Stimulated activated CD4-positive, alpha-beta T cell treated with anti-CD3 and anti-CD28 coated beads, Interleukin-2, amount 100 ng/mL, for 48 hours (primary cell): ENCODE data around the gene RFESD.

Experiments
- DNase-seq, 2 donors: peaks; one replicate each; pipeline ENCODE4 v3.0.0-alpha.2; 2020

Gene RFESD

DNA sequence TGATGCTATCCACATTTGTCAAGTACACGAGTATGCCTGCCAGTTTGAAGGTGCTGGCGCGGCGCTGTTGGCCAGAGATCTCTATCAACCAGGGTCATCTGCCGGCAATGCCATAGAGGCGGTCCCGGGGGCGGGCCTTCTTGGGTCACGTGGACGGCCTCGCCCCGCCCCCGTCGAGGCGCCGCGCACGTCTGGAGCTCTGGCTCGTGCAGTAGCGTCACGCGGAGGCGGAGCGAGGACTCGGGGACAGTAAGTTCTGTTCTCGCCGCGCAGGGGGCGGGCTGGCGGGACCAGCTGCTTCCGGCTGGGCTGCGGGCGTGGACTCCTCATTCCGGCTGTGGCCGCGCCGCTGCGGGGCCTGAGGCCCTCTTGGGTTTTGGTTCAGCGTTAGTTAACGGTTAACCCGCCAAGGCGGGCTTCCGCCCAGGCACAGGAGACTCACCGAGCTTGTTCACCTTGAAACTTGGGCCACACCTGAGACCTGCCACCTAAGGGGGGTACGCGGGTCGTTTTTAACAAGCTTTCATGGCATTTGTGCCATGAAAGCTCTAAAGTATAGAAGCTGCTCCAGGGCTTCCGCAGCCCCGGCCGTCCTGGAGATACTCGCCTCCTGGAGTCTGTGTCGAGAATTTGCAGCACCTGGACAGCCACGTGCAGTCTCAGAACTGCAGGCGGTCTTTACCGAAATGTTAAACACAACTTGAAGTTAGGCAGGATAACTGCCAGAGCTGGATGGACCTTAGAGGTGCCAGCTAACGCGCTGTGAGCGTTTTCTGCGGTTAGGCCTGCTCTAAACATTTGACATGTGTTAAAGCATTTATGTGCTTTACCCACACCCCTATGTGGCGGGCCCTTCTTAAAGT is at the start of gene RFESD:
Gene RFESD, plus strand, starts transcription at position 209 of the 863 bp plus-strand sequence. CDS start 5,495 bp downstream, outside the sequence.
- peak; percentile 95 for DNase-seq

DNA sequence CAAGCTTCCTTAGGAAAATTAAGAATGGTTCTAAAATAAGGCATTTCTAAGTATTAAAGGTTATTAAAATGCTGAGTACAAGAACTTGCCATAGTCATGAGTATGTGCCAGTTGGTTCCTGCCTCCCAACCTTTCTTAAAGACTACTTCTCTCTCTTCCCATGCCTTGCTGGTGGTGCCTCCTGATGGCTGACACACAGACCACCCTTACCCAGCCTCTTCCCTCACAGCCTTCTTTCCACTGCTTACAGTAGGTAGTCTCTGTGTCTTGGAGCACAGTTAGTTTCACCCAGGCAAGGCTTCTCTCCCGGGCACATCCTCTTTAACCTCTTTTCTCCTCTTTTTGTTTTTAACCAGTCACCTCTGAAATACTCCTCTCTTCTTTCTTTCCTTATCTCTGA is 47.3 kb upstream of the RFESD start:
- no peak for DNase-seq

DNA sequence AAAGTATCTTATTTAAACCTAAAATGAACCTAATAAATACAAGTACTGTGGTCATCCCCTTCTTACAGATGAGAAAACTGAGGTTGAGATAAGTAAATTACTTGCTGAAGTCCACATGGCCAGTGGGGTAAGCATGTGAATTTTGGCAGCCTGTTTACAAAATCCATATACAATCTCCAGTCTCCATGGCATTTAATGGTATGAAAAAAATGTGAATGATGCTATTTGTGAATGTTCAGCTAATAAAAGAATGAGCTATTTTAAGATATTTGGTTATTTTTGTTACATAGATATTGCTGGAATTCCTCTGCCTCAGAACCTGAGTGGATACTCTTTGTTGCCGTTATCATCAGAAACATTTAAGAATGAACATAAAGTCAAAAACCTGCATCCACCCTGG is 46.0 kb upstream of the RFESD start:
- DNase-seq, result no peak

DNA sequence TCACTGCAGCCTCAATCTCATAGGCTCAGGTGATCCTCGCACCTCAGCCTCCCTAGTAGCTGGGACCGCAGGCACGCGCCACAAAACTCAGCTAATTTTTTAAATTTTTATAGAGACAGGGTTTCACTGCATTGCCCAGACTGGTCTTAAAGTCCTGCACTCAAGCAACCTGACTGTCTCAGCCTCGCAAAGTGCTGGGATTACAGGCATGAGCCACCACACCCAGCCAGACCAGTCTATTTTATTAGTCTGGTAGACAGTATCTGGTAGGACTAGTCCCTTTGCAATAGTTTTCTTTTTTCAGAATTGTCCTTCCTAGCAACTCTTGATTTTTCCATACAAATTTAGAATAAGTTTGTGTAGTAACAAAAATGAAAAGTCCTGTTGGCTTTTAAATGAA is 40.8 kb upstream of the RFESD start:
- DNase-seq, result no peak

DNA sequence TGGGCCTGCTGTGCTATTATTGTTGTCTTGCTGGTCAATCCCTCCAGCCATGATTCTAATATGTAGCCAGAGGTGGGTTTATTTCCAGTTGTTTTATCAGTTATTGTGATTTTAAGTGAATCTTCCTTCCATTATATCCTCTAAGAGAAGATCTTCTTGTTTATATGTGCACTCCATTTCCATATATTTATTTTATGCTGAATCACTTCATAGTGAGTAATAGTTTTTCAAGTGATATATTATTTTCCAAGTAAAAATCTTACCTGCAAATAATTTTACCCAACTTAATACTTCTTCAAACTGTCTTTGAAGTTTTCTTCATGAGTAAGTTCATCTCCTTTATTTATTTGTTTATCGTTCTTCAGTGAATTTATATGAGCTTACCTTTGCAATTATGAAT is 40.2 kb upstream of the RFESD start:
- DNase-seq, result no peak

DNA sequence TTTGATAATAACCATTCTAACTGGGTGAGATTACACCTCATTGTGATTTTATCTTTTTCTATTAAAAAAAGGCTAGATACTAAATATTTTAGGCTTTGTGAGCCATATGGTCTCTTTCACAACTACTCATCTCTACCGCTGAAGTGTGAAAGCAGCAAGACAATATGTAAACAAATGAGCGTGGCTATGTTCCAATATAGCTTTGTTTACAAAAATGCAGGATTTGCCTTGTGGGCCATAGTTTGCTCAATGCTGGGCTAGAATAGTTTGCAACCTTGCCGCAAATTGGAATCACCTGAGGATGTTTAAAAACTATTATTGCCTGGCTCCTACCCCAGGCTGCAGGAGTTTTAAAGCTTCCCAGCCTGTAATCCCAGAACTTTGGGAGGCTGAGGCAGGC is 36.9 kb upstream of the RFESD start:
- DNase-seq, result no peak

DNA sequence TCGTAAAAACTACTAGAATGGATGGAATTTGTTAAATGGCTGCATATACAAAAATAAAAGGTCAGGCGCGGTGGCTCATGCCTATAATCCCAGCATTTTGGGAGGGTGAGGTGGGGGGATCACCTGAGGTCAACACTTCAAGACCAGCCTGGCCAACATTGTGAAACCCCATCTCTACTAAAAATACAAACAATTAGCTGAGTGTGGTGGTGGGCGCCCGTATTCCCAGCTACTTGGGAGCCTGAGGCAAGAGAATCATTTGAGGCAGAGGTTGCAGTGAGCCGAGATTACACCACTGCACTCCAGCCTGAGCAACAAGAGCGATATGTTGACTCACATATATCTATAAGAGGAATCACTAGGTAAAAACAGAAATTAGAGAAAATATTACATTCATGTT is 36.0 kb upstream of the RFESD start:
- no peak for DNase-seq

DNA sequence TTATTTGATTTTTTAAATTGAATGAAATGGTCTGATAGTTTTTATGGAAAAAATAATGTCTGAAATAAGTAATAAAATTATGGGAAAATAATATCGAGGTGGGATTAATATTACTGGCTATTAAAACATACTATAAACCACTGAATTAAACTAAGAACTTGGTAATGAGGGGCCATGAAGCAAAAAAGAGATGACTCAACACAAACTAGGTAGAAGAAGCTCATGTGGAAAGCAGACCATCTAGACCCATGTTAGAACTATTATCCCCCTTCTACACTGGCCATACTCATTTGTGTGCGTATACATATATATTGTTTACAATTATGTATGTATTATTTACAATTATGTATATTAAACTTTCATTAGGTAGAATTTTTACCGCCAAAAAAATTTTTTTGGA is 35.2 kb upstream of the RFESD start:
- DNase-seq, result no peak

DNA sequence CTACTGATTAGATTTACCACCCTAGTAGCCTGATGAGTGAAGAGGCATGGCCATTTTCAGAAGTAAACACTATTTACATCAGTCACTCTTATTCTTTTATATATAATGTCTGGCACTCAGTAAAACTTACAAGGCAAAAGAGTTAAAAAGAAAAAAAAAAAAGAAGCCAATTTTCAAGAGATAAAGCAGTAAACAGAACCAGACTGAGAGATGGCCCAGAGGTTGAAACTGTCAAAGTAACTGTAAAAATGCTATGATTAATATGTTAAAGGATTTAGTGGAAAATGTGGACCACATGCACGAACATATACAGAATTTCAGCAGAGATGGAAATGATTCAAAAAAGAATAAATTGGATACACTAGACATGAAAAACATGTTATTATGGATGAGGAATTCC is 33.1 kb upstream of the RFESD start:
- DNase-seq, result no peak

DNA sequence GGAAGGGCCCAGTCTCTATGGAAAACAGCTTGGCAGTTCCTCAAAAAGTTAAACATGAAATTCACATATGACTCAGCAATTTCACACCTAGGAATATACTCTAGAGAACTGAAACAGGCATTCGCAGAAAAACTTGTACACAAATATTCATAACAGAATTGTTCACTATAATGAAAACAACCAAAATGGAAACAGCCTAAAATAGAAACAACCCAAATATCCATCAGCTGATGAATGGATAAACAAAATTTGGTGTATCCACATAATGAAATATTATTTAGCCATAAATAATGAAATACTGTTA is 31.5 kb upstream of the RFESD start:
- no peak for DNase-seq

DNA sequence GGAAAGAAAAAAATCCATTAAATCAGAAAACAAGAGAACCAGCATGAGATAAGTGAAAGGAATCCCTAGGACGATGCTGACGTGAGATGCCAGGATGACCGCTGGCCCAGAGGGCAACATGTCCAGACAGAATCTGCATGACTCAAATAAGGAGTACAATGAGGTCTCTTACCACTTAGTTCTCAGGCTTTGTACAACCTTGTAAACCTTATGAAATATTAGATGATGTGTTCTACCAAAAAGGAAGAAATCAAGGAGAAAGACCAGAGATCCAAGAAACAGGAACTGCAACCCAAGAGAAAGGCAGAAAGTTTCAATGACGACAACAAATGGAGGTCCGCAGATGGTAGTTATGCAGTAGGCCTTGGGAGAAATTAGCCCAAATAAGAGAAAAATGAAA is 29.5 kb upstream of the RFESD start:
- no peak for DNase-seq

DNA sequence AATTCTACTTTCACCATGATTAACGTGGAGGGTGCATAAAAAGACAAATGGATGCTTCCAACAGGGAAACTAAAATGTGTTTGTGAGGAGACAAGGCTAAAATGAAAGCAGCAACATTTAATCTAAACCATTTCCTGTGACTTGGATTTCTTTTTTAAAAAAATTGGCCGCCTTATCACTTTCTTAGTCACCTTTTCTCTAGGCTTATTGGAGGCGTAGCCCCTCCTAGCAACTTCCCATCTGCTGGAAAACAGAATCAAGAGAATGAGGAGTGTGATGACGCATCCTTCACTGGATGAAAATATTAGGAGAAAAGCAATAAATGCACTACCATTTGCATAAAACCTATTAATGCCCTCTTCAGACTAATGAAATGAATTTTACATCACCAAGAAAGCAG is 27.5 kb upstream of the RFESD start:
- DNase-seq, result no peak

DNA sequence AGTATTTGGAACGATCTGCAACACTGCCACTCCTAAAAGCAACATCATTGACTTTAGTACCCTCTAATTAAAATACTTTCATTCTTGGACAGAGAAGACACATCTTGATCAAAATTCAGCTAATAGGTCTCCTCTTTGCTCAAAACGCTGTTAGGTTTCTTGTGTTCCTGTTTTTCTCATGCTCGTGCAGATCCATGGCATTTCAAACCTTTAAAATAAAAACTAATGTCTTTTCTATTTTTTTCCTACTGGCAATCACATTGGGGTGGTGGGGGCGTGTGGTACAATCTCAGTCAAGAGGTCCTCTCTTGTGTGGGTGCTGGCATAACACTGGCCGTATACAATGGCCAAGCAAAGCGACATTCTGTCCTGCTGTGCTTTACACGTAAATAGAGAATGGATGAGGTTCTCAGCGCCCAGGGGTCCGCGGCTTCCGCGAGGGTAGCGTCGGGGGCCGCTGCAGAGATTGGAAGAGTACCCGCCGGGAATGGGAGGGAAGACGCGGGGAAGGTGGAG is 27.0 kb upstream of the RFESD start:
- DNase-seq, result no peak

DNA sequence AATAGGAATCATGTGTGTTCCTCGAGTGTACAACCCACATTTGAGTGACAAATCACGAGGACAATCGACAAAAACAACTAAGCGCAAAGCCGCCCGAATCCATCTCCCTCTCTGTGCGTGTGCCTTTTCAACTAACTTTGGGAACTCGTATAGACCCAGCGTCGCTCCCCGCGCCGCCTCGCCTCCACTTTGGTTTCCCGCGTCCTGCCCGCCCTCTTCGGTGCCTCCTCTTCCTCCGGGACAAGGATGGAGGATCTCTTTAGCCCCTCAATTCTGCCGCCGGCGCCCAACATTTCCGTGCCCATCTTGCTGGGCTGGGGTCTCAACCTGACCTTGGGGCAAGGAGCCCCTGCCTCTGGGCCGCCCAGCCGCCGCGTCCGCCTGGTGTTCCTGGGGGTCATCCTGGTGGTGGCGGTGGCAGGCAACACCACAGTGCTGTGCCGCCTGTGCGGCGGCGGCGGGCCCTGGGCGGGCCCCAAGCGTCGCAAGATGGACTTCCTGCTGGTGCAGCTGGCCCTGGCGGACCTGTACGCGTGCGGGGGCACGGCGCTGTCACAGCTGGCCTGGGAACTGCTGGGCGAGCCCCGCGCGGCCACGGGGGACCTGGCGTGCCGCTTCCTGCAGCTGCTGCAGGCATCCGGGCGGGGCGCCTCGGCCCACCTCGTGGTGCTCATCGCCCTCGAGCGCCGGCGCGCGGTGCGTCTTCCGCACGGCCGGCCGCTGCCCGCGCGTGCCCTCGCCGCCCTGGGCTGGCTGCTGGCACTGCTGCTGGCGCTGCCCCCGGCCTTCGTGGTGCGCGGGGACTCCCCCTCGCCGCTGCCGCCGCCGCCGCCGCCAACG is 26.3 kb upstream of the RFESD start, which contains the start of gene GPR150:
Gene GPR150, plus strand, starts transcription at position 58 of the 840 bp plus-strand sequence. Its CDS starts 189 bp downstream, at position 247.
- peak; percentile 45 to 58 for DNase-seq

DNA sequence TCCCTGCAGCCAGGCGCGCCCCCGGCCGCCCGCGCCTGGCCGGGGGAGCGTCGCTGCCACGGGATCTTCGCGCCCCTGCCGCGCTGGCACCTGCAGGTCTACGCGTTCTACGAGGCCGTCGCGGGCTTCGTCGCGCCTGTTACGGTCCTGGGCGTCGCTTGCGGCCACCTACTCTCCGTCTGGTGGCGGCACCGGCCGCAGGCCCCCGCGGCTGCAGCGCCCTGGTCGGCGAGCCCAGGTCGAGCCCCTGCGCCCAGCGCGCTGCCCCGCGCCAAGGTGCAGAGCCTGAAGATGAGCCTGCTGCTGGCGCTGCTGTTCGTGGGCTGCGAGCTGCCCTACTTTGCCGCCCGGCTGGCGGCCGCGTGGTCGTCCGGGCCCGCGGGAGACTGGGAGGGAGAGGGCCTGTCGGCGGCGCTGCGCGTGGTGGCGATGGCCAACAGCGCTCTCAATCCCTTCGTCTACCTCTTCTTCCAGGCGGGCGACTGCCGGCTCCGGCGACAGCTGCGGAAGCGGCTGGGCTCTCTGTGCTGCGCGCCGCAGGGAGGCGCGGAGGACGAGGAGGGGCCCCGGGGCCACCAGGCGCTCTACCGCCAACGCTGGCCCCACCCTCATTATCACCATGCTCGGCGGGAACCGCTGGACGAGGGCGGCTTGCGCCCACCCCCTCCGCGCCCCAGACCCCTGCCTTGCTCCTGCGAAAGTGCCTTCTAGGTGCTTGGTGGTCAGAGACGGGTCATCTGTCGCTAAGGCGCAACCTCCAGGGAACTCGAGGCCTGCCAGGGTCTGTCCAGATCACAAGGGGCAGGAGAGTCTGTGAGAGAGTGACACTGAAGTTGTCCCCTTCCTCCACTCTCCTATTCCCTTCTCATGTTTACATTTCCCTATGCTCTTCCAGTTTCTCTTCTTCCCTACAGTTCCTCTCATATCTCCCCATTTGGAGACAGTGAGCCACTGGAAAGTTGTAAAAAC is 25.4 kb upstream of the RFESD start:
- DNase-seq, result peak; percentile 22 to 46

DNA sequence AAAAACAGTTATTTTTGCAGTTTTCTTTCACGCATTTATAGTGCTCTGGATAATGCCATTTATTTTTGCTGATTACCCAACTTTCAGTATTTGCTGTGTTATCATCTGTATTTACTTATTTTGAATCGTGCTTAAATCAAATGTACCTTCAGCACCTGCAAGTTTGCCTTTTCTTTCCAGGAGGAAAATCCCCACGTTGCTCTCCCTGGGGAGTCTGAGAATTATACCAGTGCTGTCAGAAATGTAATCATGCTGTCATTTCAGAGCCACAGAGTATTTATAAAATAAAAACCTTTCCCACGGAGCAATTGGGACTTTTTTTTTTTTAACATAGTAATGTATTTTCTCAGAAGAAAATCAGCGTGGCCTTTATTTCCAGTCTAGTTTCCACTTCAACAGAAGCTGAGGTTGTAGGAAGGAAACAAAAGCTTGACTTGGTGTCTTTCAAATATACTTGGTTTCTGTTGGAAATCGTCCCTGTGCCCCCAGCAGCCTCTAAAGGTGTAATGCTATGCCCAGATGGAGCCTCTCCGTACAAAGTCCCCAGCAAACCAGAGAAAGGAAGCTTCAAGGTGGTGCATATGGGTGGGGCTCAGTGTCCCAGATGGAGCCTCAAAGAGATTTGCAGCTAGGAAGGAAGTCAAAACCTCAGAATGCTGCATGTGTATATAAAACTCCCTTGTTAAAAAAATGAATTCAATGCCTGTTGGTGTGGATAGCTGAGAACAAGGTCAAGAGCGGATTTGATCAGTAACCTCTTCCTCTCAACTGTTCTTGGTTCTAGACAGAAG is 24.5 kb upstream of the RFESD start:
- no peak for DNase-seq

DNA sequence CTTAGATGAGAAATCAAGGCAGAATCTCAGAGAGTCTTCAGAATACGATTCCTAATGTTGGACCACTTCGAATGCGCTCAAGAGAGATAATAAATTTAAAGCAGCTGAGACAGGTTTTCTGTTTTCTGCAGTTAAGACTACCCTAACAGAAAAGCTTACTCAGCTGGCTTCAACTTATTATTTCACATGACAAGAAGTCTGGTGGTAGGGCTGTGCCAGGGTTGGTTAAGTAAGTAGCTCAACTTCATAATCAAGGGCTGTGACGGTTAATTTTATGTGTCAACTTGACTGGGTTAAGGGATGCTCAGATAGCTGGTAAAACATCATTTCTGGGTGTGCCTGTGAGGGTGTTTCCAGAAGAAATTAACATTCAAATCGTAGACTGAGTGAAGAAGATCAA is 22.9 kb upstream of the RFESD start:
- DNase-seq, result no peak

DNA sequence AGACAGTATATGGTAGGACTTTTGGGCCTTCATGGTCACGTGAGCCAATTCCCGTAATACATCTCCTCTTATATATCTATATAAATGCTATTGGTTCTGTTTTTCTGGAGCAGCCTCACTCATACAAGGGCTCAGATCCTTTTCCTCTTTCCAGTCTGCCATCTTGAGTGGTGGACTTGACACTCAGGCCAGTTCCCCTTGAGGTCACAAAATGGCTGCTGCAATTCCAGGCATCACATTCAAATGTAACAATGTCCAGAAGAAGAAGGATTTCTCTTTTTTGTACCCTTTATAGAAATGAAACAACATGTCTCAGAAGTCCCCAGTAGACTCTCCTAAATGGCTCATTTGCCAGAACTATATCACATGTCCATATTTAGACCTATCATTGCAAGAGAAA is 22.2 kb upstream of the RFESD start:
- no peak for DNase-seq

DNA sequence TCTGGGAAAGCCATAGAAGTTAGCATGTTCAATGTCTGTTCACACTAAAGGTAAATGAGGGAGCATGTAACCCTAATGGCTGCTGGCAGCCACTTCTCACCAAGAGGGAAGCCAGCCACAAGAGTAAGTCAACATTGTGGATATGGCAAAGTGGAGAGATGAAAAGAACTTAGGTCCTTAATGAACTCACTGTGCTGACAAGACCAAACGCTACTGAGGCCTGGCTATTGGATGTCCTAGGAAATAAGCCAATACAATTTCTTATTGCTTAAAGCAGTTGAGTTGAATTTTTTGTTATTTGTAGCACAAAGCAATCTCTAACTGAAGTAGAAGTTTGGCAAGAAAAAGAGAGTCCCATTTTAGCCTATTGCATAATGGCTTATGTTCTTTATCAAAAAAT is 19.9 kb upstream of the RFESD start:
- DNase-seq, result no peak

DNA sequence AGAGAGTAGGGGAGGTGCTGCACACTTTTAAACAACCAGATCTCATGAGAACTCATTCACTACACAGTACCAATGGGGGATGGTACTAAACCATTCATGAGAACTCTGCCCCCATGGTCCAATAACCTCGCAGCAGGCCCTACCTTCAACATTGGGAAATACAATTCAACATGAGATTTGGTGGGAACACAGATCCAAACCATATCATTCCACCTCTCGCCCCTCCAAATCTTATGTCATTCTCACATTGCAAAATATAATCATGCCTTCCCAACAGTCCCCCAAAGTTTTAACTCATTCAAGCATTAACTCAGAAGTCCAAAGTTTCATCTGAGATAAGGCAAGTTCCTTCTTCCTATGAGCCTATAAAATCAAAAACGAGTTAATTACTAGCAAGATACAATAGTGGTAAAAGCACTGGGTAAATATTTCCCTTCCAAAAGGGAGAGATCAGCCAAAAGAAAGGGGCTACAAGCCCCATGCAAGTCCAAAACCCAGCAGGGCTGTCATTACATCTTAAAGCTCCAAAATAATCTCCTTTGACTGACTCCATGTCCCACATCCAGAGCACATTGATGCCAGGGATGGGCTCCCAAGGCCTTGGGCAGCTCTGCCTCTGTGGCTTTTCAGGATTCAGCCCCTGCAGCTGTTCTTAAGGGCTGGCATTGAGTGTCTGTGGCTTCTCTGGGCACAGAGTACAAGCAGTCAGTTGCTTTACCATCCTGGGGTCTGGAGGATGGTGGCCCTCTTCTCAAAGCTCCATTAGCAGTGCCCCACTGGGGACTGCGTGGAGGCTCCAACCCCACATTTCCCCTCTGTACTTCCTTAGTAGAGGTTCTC is 18.4 kb upstream of the RFESD start:
- DNase-seq, result no peak

DNA sequence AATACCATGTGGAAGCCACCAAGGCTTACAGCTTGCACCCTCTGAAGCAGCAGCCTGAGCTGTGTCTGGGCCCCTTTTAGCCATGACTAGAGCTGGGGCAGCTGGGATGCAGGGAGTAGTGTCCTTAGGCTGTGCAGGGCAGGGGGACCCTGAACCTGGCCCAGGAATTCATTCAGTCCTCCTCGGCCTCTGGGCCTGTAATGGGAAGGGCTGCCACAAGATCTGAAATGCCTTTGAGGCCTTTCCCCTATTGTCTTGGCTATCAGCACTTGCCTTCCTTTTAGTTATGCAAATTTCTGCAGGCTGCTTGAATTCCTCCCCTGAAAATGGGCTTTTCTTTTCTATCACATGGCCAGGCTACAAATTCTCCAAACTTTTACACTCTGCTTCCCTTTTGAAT is 17.6 kb upstream of the RFESD start:
- DNase-seq, result no peak
